DND-41 (cell line): ENCODE measurements around the gene SUSD4.

ENCODE experiments used
- ATAC-seq: fragments of 200-7000 bp; cut with Tn5 transposase; 3 replicates; pipeline ENCODE4 v1.9.1; 2021; ENCODE audit warnings: low read depth; ENCODE audit not compliant: insufficient read depth
- DNase-seq: peaks from one replicate; pipeline ENCODE4 v3.0.0-alpha.2; 2020
- H2AFZ ChIP-seq: 2 replicates; pipeline ENCODE4 v1.6.0; 2012; ENCODE audit warnings: low read depth, low read length
- H3K27ac ChIP-seq: 2 replicates; pipeline ENCODE4 v1.5.1; 2012; ENCODE audit warnings: low read length, inconsistent platforms
- H3K27me3 ChIP-seq: fragments of 200-600 bp; sonication (generic); 2 replicates; pipeline ENCODE4 v1.6.0; 2012; ENCODE audit warnings: low read length, mild to moderate bottlenecking, inconsistent platforms; ENCODE audit not compliant: insufficient read depth, poor library complexity
- H3K36me3 ChIP-seq: 2 replicates; pipeline ENCODE4 v1.5.1; 2012; ENCODE audit warnings: low read length, inconsistent platforms; ENCODE audit not compliant: insufficient read depth
- H3K4me1 ChIP-seq: 2 replicates; pipeline ENCODE4 v1.5.1; 2012; ENCODE audit warnings: mild to moderate bottlenecking, low read length; ENCODE audit not compliant: insufficient read depth
- H3K4me2 ChIP-seq: 2 replicates; pipeline ENCODE4 v1.6.0; 2012; ENCODE audit warnings: mild to moderate bottlenecking, moderate library complexity, low read length, inconsistent platforms; ENCODE audit not compliant: insufficient read depth
- H3K4me3 ChIP-seq, 2 experiments: fragments of 200-600 bp in 1 of 2; shearing (Covaris generic) in 1 of 2; 2 replicates each; pipeline ENCODE4 v1.5.1; 2012 to 2016; ENCODE audit warnings: inconsistent platforms in 2 of 2, low read length in 2 of 2, mild to moderate bottlenecking in 2 of 2, low read depth in 1 of 2, moderate library complexity in 1 of 2
- H3K79me2 ChIP-seq: 2 replicates; pipeline ENCODE4 v1.6.0; 2012; ENCODE audit warnings: low read length, inconsistent platforms; ENCODE audit not compliant: insufficient read depth
- H3K9ac ChIP-seq: 2 replicates; pipeline ENCODE4 v1.6.0; 2012; ENCODE audit warnings: low read depth, mild to moderate bottlenecking, inconsistent platforms, low read length, moderate library complexity
- H3K9me3 ChIP-seq: 2 replicates; pipeline ENCODE4 v1.5.1; 2012; ENCODE audit warnings: low read length, moderate library complexity, mild to moderate bottlenecking, inconsistent platforms; ENCODE audit not compliant: insufficient read depth, severe bottlenecking
- H4K20me1 ChIP-seq: 2 replicates; pipeline ENCODE4 v1.6.0; 2012; ENCODE audit warnings: low read length; ENCODE audit not compliant: insufficient read depth
- EZH2 ChIP-seq: IDR thresholded peaks from 3 replicates; pipeline ENCODE4 v1.6.1; 2012; ENCODE audit warnings: borderline replicate concordance, low read depth, mild to moderate bottlenecking, moderate library complexity, low read length, inconsistent platforms; ENCODE audit not compliant: severe bottlenecking
- TF ChIP-seq, protein P1 (sequence below): IDR thresholded peaks from 2 replicates; pipeline ENCODE4 v1.5.1; 2012; ENCODE audit warnings: borderline replicate concordance, low read length, moderate library complexity, mild to moderate bottlenecking; ENCODE audit not compliant: poor library complexity, severe bottlenecking; ENCODE audit errors: extremely low read depth

The SUSD4 gene

DNA sequence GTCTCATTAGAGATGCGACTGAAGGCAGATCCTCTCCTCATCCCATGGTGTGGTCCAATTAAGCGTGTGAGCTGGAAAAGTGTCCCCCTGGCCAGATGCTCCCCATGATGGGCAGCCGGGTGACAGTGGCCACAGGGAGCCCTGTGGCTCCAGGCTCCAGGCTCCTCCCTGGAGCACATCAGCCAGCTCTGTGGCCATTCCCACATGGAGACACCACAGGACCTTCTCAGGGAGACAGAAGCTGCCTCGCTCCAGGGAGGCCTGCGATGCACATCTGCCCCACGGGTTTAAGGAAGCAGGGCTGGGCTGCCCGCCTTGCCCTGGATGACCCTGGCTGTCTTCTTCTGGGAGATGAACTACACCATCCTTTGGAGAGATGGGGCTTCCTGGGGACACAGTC, 121.0 kb downstream of the SUSD4 start:
- H3K4me2 ChIP-seq: no peak overlapping the region
- no peak overlapping the region for H3K4me3 ChIP-seq
- H4K20me1 ChIP-seq: no peaks in the 10 kb centered on the region
- H2AFZ ChIP-seq: no peak overlapping the region
- DNase-seq (no peak), ATAC-seq (no peak)
- H3K79me2 ChIP-seq: no peaks in the 10 kb centered on the region
- TF ChIP-seq, protein P1, sequence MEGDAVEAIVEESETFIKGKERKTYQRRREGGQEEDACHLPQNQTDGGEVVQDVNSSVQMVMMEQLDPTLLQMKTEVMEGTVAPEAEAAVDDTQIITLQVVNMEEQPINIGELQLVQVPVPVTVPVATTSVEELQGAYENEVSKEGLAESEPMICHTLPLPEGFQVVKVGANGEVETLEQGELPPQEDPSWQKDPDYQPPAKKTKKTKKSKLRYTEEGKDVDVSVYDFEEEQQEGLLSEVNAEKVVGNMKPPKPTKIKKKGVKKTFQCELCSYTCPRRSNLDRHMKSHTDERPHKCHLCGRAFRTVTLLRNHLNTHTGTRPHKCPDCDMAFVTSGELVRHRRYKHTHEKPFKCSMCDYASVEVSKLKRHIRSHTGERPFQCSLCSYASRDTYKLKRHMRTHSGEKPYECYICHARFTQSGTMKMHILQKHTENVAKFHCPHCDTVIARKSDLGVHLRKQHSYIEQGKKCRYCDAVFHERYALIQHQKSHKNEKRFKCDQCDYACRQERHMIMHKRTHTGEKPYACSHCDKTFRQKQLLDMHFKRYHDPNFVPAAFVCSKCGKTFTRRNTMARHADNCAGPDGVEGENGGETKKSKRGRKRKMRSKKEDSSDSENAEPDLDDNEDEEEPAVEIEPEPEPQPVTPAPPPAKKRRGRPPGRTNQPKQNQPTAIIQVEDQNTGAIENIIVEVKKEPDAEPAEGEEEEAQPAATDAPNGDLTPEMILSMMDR: no peak
- TF ChIP-seq EZH2: no peak
- peaks cover 4% of the 10 kb centered on the region; the same call in 1 of the 2 replicates for H3K4me1 ChIP-seq
- no peaks in the 10 kb centered on the region for H3K36me3 ChIP-seq
- no peaks in the 10 kb centered on the region for H3K27me3 ChIP-seq
- no peaks in the 10 kb centered on the region for H3K9me3 ChIP-seq
- H3K27ac ChIP-seq: no peak overlapping the region
- no peak overlapping the region for H3K9ac ChIP-seq

DNA sequence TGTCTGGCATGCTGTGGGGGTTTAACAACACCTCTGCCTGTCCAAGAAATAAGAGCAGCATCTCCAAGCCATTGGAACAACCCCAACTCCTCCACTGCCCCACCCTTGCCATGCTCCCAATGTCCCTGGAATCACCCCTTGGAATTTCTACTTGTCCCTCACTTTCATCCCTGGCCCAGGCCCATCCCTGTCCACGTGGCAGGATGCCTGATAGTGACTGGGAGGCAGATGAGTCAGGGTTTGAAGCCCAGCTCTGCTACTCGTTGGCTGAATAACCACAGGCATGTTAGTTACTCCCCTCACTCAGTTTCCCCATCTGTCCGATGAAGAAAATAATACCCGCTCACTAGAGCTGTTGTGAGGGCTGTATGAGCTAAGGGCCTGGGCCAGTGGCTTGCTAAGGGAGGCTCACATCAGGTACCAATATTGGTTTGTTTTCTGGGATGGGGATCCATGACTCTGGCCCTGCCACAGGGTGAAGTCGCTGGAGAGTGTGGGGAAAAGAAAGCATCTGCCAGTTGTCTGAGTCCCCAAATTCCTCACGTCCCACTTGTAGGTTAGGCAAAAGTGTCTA, 121.5 kb downstream of the SUSD4 start:
- TF ChIP-seq EZH2: no peak
- TF ChIP-seq, protein P1: no peak
- no peak for DNase-seq

DNA sequence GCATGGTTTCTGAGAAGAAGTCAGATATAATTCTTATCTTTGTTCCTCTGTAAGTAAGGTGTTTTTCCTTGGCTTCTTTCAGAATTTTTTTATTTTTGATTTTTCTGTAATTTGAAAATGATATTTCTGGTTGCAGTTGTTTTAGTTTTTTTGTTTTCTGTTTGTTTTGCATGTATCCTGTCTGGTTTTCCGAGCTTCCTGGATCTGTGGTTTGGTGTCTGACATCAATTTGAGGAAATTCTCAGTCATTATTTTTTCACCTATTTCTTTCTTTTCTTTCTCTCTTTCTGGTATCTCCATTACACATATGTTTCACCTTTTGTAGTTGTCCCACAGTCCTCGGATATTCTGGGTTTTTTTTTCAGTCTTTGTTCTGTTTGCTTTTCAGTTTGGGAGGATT, 123.9 kb downstream of the SUSD4 start:
- no peak for ATAC-seq
- no peaks in the 10 kb centered on the region for H3K27me3 ChIP-seq
- peaks cover 4% of the 10 kb centered on the region; the same call in 1 of the 2 replicates for H3K4me1 ChIP-seq
- H3K4me2 ChIP-seq: no peak overlapping the region
- no peak overlapping the region for H3K9ac ChIP-seq
- no peak overlapping the region for H3K4me3 ChIP-seq
- no peaks in the 10 kb centered on the region for H3K79me2 ChIP-seq
- no peak for DNase-seq
- TF ChIP-seq, protein P1: no peak
- TF ChIP-seq EZH2: no peak
- no peaks in the 10 kb centered on the region for H3K36me3 ChIP-seq
- no peak overlapping the region for H3K27ac ChIP-seq
- no peaks in the 10 kb centered on the region for H3K9me3 ChIP-seq
- H4K20me1 ChIP-seq: no peaks in the 10 kb centered on the region
- no peak overlapping the region for H2AFZ ChIP-seq

More for the DNA sequence above, 121.5 kb downstream of the SUSD4 start:
- Histone ChIP-seq H3K79me2 (no peaks in the 10 kb centered on the region), H3K36me3 (no peaks in the 10 kb centered on the region), H3K4me1 (peaks cover 4% of the 10 kb centered on the region; the same call in 1 of the 2 replicates), H3K4me2 (no peak overlapping the region), H3K27me3 (no peaks in the 10 kb centered on the region), H3K4me3 (no peak overlapping the region), H3K27ac (no peak overlapping the region), H2AFZ (no peak overlapping the region), H3K9ac (no peak overlapping the region), H3K9me3 (no peaks in the 10 kb centered on the region), H4K20me1 (no peaks in the 10 kb centered on the region)
- no peak for ATAC-seq
